ENCODE measurements around the gene CHST12.

GRCh38 chr7:2482725-2483451, 79.5 kb downstream of the CHST12 start:
- TF ChIP-seq REST (IDR thresholded peaks at IDR 0.05; ENCODE audit: insufficient read depth in 1 of 2, low read depth in 2 of 2, low read length in 2 of 2) (no peak), POLR2AphosphoS5 (IDR thresholded peaks at IDR 0.05; ENCODE audit: low read depth, low read length) (no peak), TAF1 (IDR thresholded peaks at IDR 0.05; ENCODE audit: borderline replicate concordance, insufficient read depth, low read length) (no peak)

All from PFSK-1 (cell line).